CD14-positive monocyte (primary cell): ENCODE results near the gene PSMB7. TPM values are rescaled to one million over a fixed set of nuclear protein-coding genes. Genes with fewer than 3 reads are reported as not detected.

ENCODE experiments used
- DNase-seq, 3 donors: peaks; one replicate each; pipeline ENCODE4 v3.0.0-alpha.2; 2011 to 2022
- H2AFZ ChIP-seq: 2 replicates; pipeline ENCODE4 v1.6.0; 2012; ENCODE audit warnings: mild to moderate bottlenecking, low read depth, low read length, inconsistent platforms; ENCODE audit not compliant: insufficient read depth, poor library complexity, severe bottlenecking
- H3K27ac ChIP-seq, 2 donors: 1 replicate in 1 of 2; 2 replicates in 1 of 2; pipeline ENCODE4 v1.5.1; 2012 to 2013; ENCODE audit warnings: low read length in 2 of 2, control low read depth in 1 of 2, inconsistent platforms in 1 of 2, low read depth in 1 of 2, mild to moderate bottlenecking in 1 of 2
- H3K27me3 ChIP-seq, 2 donors: one replicate each; pipeline versions ENCODE4 v1.6.0 to v1.6.1; 2011 to 2013; ENCODE audit warnings: low read length in 2 of 2; ENCODE audit not compliant: control insufficient read depth in 2 of 2, insufficient read depth in 2 of 2
- H3K36me3 ChIP-seq, 2 donors: replicated peaks in 1 of 2; 1 replicate in 1 of 2; 2 replicates in 1 of 2; pipeline versions ENCODE4 v1.5.1 to v1.6.1; 2012 to 2013; ENCODE audit warnings: low read length in 2 of 2, control low read depth in 1 of 2, inconsistent platforms in 1 of 2, mild to moderate bottlenecking in 1 of 2; ENCODE audit not compliant: insufficient read depth in 2 of 2, control insufficient read depth in 1 of 2
- H3K4me1 ChIP-seq, 2 donors: 1 replicate in 1 of 2; 2 replicates in 1 of 2; pipeline versions ENCODE4 v1.5.1 to v1.6.1; 2012 to 2013; ENCODE audit warnings: low read length in 2 of 2, control low read depth in 1 of 2, inconsistent platforms in 1 of 2, mild to moderate bottlenecking in 1 of 2, moderate library complexity in 1 of 2; ENCODE audit not compliant: insufficient read depth in 2 of 2, control insufficient read depth in 1 of 2
- H3K4me2 ChIP-seq: replicated peaks from 2 replicates; pipeline ENCODE3; 2012; ENCODE audit warnings: low read length, moderate library complexity, mild to moderate bottlenecking; ENCODE audit not compliant: poor library complexity, severe bottlenecking; ENCODE audit errors: extremely low read depth
- H3K4me3 ChIP-seq, 3 experiments: fragments of 200-600 bp in 1 of 3; sonication (generic) in 1 of 3; replicated peaks in 1 of 3; 1 replicate in 2 of 3; 2 replicates in 1 of 3; pipeline ENCODE4 v1.5.1; 2011 to 2013; ENCODE audit warnings: low read length in 3 of 3, mild to moderate bottlenecking in 3 of 3, control low read depth in 2 of 3, low read depth in 2 of 3, inconsistent platforms in 1 of 3, moderate library complexity in 1 of 3
- H3K79me2 ChIP-seq: 2 replicates; pipeline ENCODE4 v1.6.0; 2012; ENCODE audit warnings: mild to moderate bottlenecking, control low read depth, inconsistent platforms, low read length, moderate library complexity; ENCODE audit not compliant: insufficient read depth
- H3K9ac ChIP-seq: 2 replicates; pipeline ENCODE4 v1.6.0; 2017; ENCODE audit warnings: low read length, mild to moderate bottlenecking; ENCODE audit not compliant: insufficient read depth, poor library complexity, severe bottlenecking
- H3K9me3 ChIP-seq, 2 donors: replicated peaks in 1 of 2; 1 replicate in 1 of 2; 2 replicates in 1 of 2; pipeline versions ENCODE4 v1.5.1 to v1.6.1; 2012 to 2013; ENCODE audit warnings: low read length in 2 of 2, control low read depth in 1 of 2; ENCODE audit not compliant: control insufficient read depth in 1 of 2, insufficient read depth in 1 of 2
- H4K20me1 ChIP-seq: 2 replicates; pipeline ENCODE4 v1.6.0; 2012; ENCODE audit warnings: mild to moderate bottlenecking, low read length, control low read depth, moderate library complexity; ENCODE audit not compliant: insufficient read depth
- H3K27ac Mint-ChIP-seq, 7 donors: one replicate each; pipeline ENCODE4 v1.8.0; 2020; ENCODE audit warnings: mild to moderate bottlenecking in 7 of 7, mixed read lengths in 7 of 7, moderate library complexity in 6 of 7, inconsistent platforms in 2 of 7
- H3K27me3 Mint-ChIP-seq, 3 donors: one replicate each; pipeline ENCODE4 v1.8.0; 2021 to 2022; ENCODE audit warnings: low read depth in 3 of 3, mild to moderate bottlenecking in 3 of 3, mixed read lengths in 3 of 3, moderate library complexity in 3 of 3, inconsistent platforms in 1 of 3
- H3K36me3 Mint-ChIP-seq, 2 donors: one replicate each; pipeline ENCODE4 v1.8.0; 2020; ENCODE audit warnings: mixed read lengths in 2 of 2, inconsistent platforms in 1 of 2, mild to moderate bottlenecking in 1 of 2
- H3K4me1 Mint-ChIP-seq: one replicate; pipeline ENCODE4 v1.8.0; 2020; ENCODE audit warnings: mild to moderate bottlenecking, mixed read lengths
- H3K4me3 Mint-ChIP-seq, 2 donors: one replicate each; pipeline ENCODE4 v1.8.0; 2020; ENCODE audit warnings: mild to moderate bottlenecking in 2 of 2, mixed read lengths in 2 of 2, moderate library complexity in 1 of 2
- H3K9me3 Mint-ChIP-seq, 7 donors: one replicate each; pipeline ENCODE4 v1.8.0; 2020 to 2022; ENCODE audit warnings: mixed read lengths in 7 of 7, mild to moderate bottlenecking in 6 of 7, moderate library complexity in 6 of 7, inconsistent platforms in 2 of 7
- CTCF ChIP-seq: fragments of 200-600 bp; IDR thresholded peaks from one replicate; pipeline ENCODE4 v1.8.0; 2022; ENCODE audit warnings: antibody characterized with exemption, mild to moderate bottlenecking
- WGBS: methylation state at CpG from one replicate; pipeline ENCODE4 v1.1.5; 2013; ENCODE audit warnings: missing lambda C conversion rate; ENCODE audit not compliant: insufficient coverage; 5-methylcytosine and 5-hydroxymethylcytosine counted together
- intact Hi-C, 2 donors: fragments of 100-400 bp; cut with micrococcal nuclease; formaldehyde crosslinking; loops; one replicate each; pipeline versions ENCODE4 v1.15.0 to v1.15.1; 2023
- polyA plus RNA-seq, 3 donors: library from polyadenylated mRNA; depleted of rRNA in 1 of 3; unstranded in 2 of 3; stranded (reverse) in 1 of 3; fragments of 300-500 nt in 2 of 3; fragments of >200 nt in 1 of 3; fragmentation: Illumina TruSeq in 2 of 3; gene quantifications; 1 replicate in 2 of 3; 2 replicates in 1 of 3; pipeline ENCODE4 v1.2.3, GENCODE V29; 2012 to 2021

The PSMB7 gene
- polyA plus RNA-seq, 3 donors = 129 to 194 (median 191) TPM

- Histone ChIP-seq H3K79me2 (peaks cover 99% of the 10 kb centered on the region), H3K4me1 (peaks cover 20 to 38% of the 10 kb centered on the region in 2 donors), H3K9ac (peak overlapping the region; percentile 10), H3K27ac (no peak overlapping the region), H3K4me2 (peak overlapping the region; percentile 32), H3K36me3 (peaks cover 4 to 33% of the 10 kb centered on the region in 2 donors), H3K27me3 (no peaks in the 10 kb centered on the region), H3K4me3 (no peak overlapping the region), H2AFZ (no peak overlapping the region), H4K20me1 (peaks cover 79% of the 10 kb centered on the region), H3K9me3 (no peaks in the 10 kb centered on the region)
- DNase-seq = peak in 2 of 3 donors; percentile 25 to 47
- intact Hi-C loops = no loop called here
- H3K9me3 Mint-ChIP-seq = peaks cover 0 to 2% (median 0%) of the 10 kb centered on the region in 7 donors
- H3K4me3 Mint-ChIP-seq = peak overlapping the region in 1 of 2 donors; percentile 61
- peaks cover 66% of the 10 kb centered on the region for H3K4me1 Mint-ChIP-seq
- H3K27me3 Mint-ChIP-seq = no peaks in the 10 kb centered on the region
- peaks cover 26 to 47% of the 10 kb centered on the region in 2 donors for H3K36me3 Mint-ChIP-seq
- peak overlapping the region in 1 of 7 donors; percentile 8 for H3K27ac Mint-ChIP-seq
- TF ChIP-seq CTCF = no peak
- 0% methylated on average over 2 of the region's 9 CpGs for WGBS
Measured at GRCh38 chr9:124370896-124371582, 44.2 kb downstream of the PSMB7 start.

- no peak overlapping the region for H3K4me3 Mint-ChIP-seq
- H3K36me3 Mint-ChIP-seq = peaks cover 29 to 41% of the 10 kb centered on the region in 2 donors
- peaks cover 64% of the 10 kb centered on the region for H3K4me1 Mint-ChIP-seq
Measured at GRCh38 chr9:124369231-124369797, 45.9 kb downstream of the PSMB7 start.

More at GRCh38 chr9:124369231-124369797, 45.9 kb downstream of the PSMB7 start:
- H3K9me3 ChIP-seq = no peaks in the 10 kb centered on the region
- H3K27ac Mint-ChIP-seq = peak overlapping the region in 1 of 7 donors; percentile 81
- H3K4me2 ChIP-seq = no peak overlapping the region
- no peaks in the 10 kb centered on the region for H3K27me3 ChIP-seq
- TF ChIP-seq CTCF = no peak
- intact Hi-C loops = no loop called here
- peaks cover 4 to 36% of the 10 kb centered on the region in 2 donors for H3K36me3 ChIP-seq
- no peak for DNase-seq
- peaks cover 86% of the 10 kb centered on the region for H4K20me1 ChIP-seq
- no peak overlapping the region for H3K9ac ChIP-seq
- no peak overlapping the region for H3K4me3 ChIP-seq
- H2AFZ ChIP-seq = no peak overlapping the region
- WGBS = 86% methylated on average over 9 of the region's 9 CpGs
- H3K27me3 Mint-ChIP-seq = no peaks in the 10 kb centered on the region
- peaks cover 99% of the 10 kb centered on the region for H3K79me2 ChIP-seq
- H3K9me3 Mint-ChIP-seq = peaks cover 0 to 2% (median 0%) of the 10 kb centered on the region in 7 donors
- H3K27ac ChIP-seq = no peak overlapping the region
- peaks cover 20 to 38% of the 10 kb centered on the region in 2 donors for H3K4me1 ChIP-seq
